Keratinocyte (primary cell): Measurements from ENCODE around the gene SARS1.

Experiments
- EZH2 ChIP-seq: IDR thresholded peaks from one replicate; pipeline ENCODE4 v1.6.1; 2012; ENCODE audit warnings: inconsistent platforms, mild to moderate bottlenecking, low read length, moderate library complexity
- TF ChIP-seq, protein P1 (sequence below), 3 experiments: IDR thresholded peaks in 1 of 3; conservative IDR thresholded peaks in 1 of 3; optimal IDR thresholded peaks in 1 of 3; 2 replicates in 2 of 3; 3 replicates in 1 of 3; pipeline versions ENCODE3 to v1.5.1; 2011; ENCODE audit warnings: low read length in 3 of 3, mild to moderate bottlenecking in 3 of 3, moderate library complexity in 2 of 3, control low read depth in 1 of 3, inconsistent platforms in 1 of 3; ENCODE audit not compliant: insufficient read depth in 2 of 3; ENCODE audit errors: extremely low read depth in 1 of 3

GRCh38 chr1:109199710-109200109 is 14.0 kb upstream of the SARS1 start:
- TF ChIP-seq, protein P1, sequence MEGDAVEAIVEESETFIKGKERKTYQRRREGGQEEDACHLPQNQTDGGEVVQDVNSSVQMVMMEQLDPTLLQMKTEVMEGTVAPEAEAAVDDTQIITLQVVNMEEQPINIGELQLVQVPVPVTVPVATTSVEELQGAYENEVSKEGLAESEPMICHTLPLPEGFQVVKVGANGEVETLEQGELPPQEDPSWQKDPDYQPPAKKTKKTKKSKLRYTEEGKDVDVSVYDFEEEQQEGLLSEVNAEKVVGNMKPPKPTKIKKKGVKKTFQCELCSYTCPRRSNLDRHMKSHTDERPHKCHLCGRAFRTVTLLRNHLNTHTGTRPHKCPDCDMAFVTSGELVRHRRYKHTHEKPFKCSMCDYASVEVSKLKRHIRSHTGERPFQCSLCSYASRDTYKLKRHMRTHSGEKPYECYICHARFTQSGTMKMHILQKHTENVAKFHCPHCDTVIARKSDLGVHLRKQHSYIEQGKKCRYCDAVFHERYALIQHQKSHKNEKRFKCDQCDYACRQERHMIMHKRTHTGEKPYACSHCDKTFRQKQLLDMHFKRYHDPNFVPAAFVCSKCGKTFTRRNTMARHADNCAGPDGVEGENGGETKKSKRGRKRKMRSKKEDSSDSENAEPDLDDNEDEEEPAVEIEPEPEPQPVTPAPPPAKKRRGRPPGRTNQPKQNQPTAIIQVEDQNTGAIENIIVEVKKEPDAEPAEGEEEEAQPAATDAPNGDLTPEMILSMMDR (optimal IDR thresholded peaks at IDR 0.05 in 1 of 3, IDR thresholded peaks at IDR 0.05 in 1 of 3, conservative IDR thresholded peaks at IDR 0.05 in 1 of 3; ENCODE audit: extremely low read depth in 1 of 3, insufficient read depth in 2 of 3, low read length in 3 of 3) = no peak
- TF ChIP-seq EZH2 = no peak
